Fibroblast of mammary gland (primary cell): Measurements from ENCODE around the gene OSBPL6.
A peak's percentile ranks its signal among the peaks of the same experiment; 100 is the strongest.
"Not testable (repeated sequence)": the region's sequence is repeated elsewhere in the genome, so short reads cannot be mapped to it uniquely, and the experiment has no call there.

Experiments used
- DNase-seq: peaks from one replicate; pipeline ENCODE4 v3.0.0-alpha.2; 2010; ENCODE audit warnings: low read depth
- H3K4me3 ChIP-seq: 2 replicates; pipeline ENCODE4 v1.5.1; 2011; ENCODE audit warnings: low read depth, mild to moderate bottlenecking, low read length, moderate library complexity; ENCODE audit not compliant: control insufficient read depth
- TF ChIP-seq, protein P1 (sequence below): conservative IDR thresholded peaks from 2 replicates; pipeline ENCODE4 v1.5.1; 2011; ENCODE audit warnings: low read depth, low read length, inconsistent platforms; ENCODE audit not compliant: control insufficient read depth, insufficient read depth

OSBPL6 gene

DNA sequence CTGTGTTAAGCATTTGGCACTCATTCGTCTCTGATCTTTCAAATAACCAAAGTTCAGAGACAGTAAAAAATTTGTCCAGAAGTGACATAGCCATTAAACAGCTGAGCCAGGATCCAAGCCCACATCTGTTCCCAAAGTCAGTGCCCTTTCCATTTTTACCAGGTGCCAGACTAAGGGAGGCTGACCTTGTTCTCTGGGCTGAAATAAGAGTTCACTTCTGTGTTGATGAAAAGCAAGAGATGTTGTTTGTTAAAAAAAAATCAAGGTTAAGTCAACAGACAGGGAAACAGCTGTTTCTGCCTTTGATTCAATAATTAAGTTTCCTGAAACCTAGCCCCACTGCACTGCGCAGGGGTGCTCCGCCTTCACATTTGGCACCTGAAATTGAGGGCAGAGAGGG, 139.5 kb downstream of the OSBPL6 start:
- H3K4me3 ChIP-seq: no peak overlapping the region
- TF ChIP-seq, protein P1, sequence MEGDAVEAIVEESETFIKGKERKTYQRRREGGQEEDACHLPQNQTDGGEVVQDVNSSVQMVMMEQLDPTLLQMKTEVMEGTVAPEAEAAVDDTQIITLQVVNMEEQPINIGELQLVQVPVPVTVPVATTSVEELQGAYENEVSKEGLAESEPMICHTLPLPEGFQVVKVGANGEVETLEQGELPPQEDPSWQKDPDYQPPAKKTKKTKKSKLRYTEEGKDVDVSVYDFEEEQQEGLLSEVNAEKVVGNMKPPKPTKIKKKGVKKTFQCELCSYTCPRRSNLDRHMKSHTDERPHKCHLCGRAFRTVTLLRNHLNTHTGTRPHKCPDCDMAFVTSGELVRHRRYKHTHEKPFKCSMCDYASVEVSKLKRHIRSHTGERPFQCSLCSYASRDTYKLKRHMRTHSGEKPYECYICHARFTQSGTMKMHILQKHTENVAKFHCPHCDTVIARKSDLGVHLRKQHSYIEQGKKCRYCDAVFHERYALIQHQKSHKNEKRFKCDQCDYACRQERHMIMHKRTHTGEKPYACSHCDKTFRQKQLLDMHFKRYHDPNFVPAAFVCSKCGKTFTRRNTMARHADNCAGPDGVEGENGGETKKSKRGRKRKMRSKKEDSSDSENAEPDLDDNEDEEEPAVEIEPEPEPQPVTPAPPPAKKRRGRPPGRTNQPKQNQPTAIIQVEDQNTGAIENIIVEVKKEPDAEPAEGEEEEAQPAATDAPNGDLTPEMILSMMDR: no peak
- no peak for DNase-seq

DNA sequence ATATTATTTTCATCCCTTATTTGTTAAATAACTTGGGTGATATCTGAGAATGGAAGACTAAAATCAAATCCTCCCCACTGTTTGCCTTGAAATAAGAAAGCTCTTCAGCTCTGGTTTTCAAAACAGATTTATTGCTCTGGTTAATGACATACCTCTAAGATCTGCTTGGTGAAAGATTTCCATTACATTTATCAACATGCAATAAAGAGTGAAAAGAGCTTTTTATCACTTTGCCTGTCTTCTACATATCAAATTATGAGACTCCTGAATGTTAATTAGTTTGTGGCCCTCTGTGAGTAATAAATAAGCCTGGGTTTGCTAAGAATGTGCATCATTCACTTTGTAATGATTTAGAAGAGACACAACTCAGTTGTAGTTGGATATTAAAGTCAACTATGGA, 140.9 kb downstream of the OSBPL6 start:
- DNase-seq: no peak
- no peak overlapping the region for H3K4me3 ChIP-seq
- TF ChIP-seq, protein P1: no peak

GRCh38 chr2:178344121-178344520, 149.8 kb downstream of the OSBPL6 start:
- H3K4me3 ChIP-seq: no peak overlapping the region
- TF ChIP-seq, protein P1: no peak
- DNase-seq: no peak

GRCh38 chr2:178345951-178346350, 151.6 kb downstream of the OSBPL6 start:
- DNase-seq: peak; percentile 14
- H3K4me3 ChIP-seq: no peak overlapping the region
- TF ChIP-seq, protein P1: no peak

DNA sequence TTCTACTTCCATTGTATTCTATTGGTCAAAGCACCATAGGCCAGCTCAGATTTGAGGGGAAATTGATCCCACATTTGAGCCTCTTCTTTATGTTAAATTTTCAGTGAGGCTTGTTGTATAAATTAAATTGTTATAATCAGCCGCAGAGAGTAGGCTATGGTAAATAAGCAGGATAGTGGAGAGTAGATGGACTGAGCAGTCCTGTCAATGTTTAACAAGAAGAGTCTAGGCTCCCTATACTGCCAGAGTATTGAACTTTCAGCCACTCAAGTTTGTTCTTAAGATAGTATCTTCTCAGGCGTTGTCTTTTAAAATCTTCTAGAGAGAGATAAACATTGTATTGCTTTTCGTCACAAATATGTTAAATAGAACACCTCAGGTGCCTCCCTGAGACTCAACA, 155.7 kb downstream of the OSBPL6 start:
- no peak overlapping the region for H3K4me3 ChIP-seq
- DNase-seq: no peak
- TF ChIP-seq, protein P1: no peak

DNA sequence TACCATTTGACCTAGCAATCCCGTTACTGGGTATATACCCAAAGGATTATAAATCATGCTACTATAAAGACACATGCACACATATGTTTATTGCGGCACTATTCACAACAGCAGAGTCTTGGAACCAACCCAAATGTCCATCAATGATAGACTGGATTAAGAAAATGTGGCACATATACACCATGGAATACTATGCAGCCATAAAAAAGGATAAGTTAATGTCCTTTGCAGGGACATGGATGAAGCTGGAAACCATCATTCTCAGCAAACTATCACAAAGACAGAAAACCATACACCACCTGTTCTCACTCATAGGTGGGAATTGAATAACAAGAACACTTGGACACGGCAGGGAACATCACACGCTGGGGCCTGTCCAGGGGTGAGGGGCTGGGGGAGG, 163.4 kb downstream of the OSBPL6 start:
- H3K4me3 ChIP-seq, DNase-seq: not testable (repeated sequence)

- TF ChIP-seq, protein P1: no peak
- no peak overlapping the region for H3K4me3 ChIP-seq
- DNase-seq: no peak
These were observed 165.0 kb downstream of the OSBPL6 start for GRCh38 chr2:178359192-178359912.
